PFSK-1 (cell line): ENCODE measurements around the gene AP1M1.

ENCODE experiments used
- POLR2AphosphoS5 ChIP-seq: IDR thresholded peaks from 2 replicates; pipeline ENCODE4 v1.6.1; 2012; ENCODE audit warnings: low read depth, mild to moderate bottlenecking, control low read depth, low read length, moderate library complexity
- REST ChIP-seq, 2 experiments: IDR thresholded peaks; 2 replicates each; pipeline versions ENCODE4 v1.6.1 to v1.8.0; 2011 to 2012; ENCODE audit warnings: low read depth in 2 of 2, low read length in 2 of 2, control low read depth in 1 of 2, inconsistent platforms in 1 of 2, mild to moderate bottlenecking in 1 of 2, moderate library complexity in 1 of 2; ENCODE audit not compliant: insufficient read depth in 1 of 2
- SIN3A ChIP-seq: IDR thresholded peaks from 2 replicates; pipeline ENCODE4 v1.6.1; 2012; ENCODE audit warnings: mild to moderate bottlenecking, low read length, moderate library complexity, borderline replicate concordance; ENCODE audit not compliant: insufficient read depth
- TAF1 ChIP-seq: IDR thresholded peaks from 2 replicates; pipeline ENCODE4 v1.6.1; 2012; ENCODE audit warnings: low read length, control low read depth, borderline replicate concordance; ENCODE audit not compliant: insufficient read depth

- no peak for TF ChIP-seq POLR2AphosphoS5
- TF ChIP-seq SIN3A, result no peak
- no peak for TF ChIP-seq TAF1
- TF ChIP-seq REST (IDR thresholded peaks at IDR 0.05; ENCODE audit: insufficient read depth in 1 of 2, low read depth in 2 of 2, low read length in 2 of 2), result no peak
These were observed 25.1 kb downstream of the AP1M1 start for GRCh38 chr19:16222806-16223205.
